HepG2 (cell line): ENCODE data around the gene VWA7. TPM values are rescaled to one million over a fixed set of nuclear protein-coding genes. Genes with fewer than 3 reads are reported as not detected.
A peak's percentile ranks its signal among the peaks of the same experiment; 100 is the strongest.

Experiments used
- CEBPZ ChIP-seq: IDR thresholded peaks from 2 replicates; pipeline ENCODE4 v1.6.1; 2012; ENCODE audit warnings: low read length, improper control_type of control experiment
- KDM5B ChIP-seq: sonication (generic); formaldehyde crosslinking; IDR thresholded peaks from 2 replicates; pipeline ENCODE4 v1.4.0; 2020; ENCODE audit warnings: missing genetic modification reagents, mild to moderate bottlenecking, borderline replicate concordance
- KIAA2018 ChIP-seq: sonication (generic); formaldehyde crosslinking; IDR thresholded peaks from 2 replicates; pipeline ENCODE4 v1.5.0; 2020; ENCODE audit warnings: mild to moderate bottlenecking, missing genetic modification reagents, borderline replicate concordance
- TBP ChIP-seq: sonication (generic); formaldehyde crosslinking; IDR thresholded peaks from 2 replicates; pipeline ENCODE4 v1.5.0; 2020; ENCODE audit warnings: missing genetic modification reagents
- YEATS4 ChIP-seq: sonication (generic); formaldehyde crosslinking; IDR thresholded peaks from 2 replicates; pipeline ENCODE4 v1.4.0; 2020; ENCODE audit warnings: missing genetic modification reagents, borderline replicate concordance
- ZBTB10 ChIP-seq: sonication (generic); formaldehyde crosslinking; IDR thresholded peaks from 2 replicates; pipeline ENCODE4 v1.4.0; 2020; ENCODE audit warnings: missing genetic modification reagents, borderline replicate concordance
- ZHX1 ChIP-seq: sonication (generic); formaldehyde crosslinking; IDR thresholded peaks from 2 replicates; pipeline ENCODE4 v1.8.1; 2022; ENCODE audit warnings: low read depth, mild to moderate bottlenecking, missing genetic modification reagents
- ZNF850 ChIP-seq: sonication (generic); formaldehyde crosslinking; conservative IDR thresholded peaks from 2 replicates; pipeline ENCODE4 v1.9.0; 2021; ENCODE audit warnings: mild to moderate bottlenecking, missing genetic modification reagents
- ZNF883 ChIP-seq: sonication (generic); formaldehyde crosslinking; IDR thresholded peaks from 2 replicates; pipeline ENCODE4 v1.5.1; 2020; ENCODE audit warnings: mild to moderate bottlenecking, missing genetic modification reagents; ENCODE audit errors: not compliant biosample characterization
- polyA plus RNA-seq, 8 experiments: library from polyadenylated mRNA; depleted of rRNA in 3 of 8; stranded (reverse) in 7 of 8; unstranded in 1 of 8; fragments of >200 nt; fragmentation: Illumina TruSeq in 4 of 8; extraction: Trizol in 4 of 8; gene quantifications; 2 replicates each; pipeline versions ENCODE4 v1.2.1 to v1.2.3, GENCODE V29; 2011 to 2016; ENCODE audit warnings: low read depth in 4 of 8, missing spikeins in 1 of 8, mixed read lengths in 1 of 8; ENCODE audit not compliant: insufficient read depth in 1 of 8
- total RNA-seq, 5 experiments: library from RNA; depleted of rRNA; stranded (reverse); fragments of >200 nt; fragmentation: Illumina TruSeq; extraction: Trizol; gene quantifications; 2 replicates each; pipeline ENCODE4 v1.2.3, GENCODE V29; 2016; ENCODE audit warnings: low read depth in 1 of 5

VWA7 gene
- total and polyA plus RNA-seq, 2 of the 13 experiments (the other 11 are each of a cell fraction or from before 2014, with no cell fraction given), result 0.86 to 3.3 TPM

GRCh38 chr6:31776989-31777666 is at the start of gene VWA7 (continued):
- no peak for TF ChIP-seq CEBPZ
- peak; percentile 68; the same call in 1 of the 2 replicates for TF ChIP-seq YEATS4
- 0 out of 2 replicates have a peak, but pooled peaks have one; percentile 82 for TF ChIP-seq ZNF850 (CRISPR knock-in tag)
- TF ChIP-seq ZNF883, result peak; percentile 14
- peak; percentile 58; the same call in 1 of the 2 replicates for TF ChIP-seq KDM5B (CRISPR knock-in tag)
- no peak; the same call in 1 of the 2 replicates for TF ChIP-seq ZBTB10 (CRISPR knock-in tag)
- TF ChIP-seq TBP (CRISPR knock-in tag), result no peak
- no peak for TF ChIP-seq KIAA2018 (CRISPR knock-in tag)
- 0 out of 2 replicates have a peak, but pooled peaks have one; percentile 33 for TF ChIP-seq ZHX1 (CRISPR knock-in tag)
